Placental pericyte (primary cell): ENCODE results near the gene TYW5. TPM values are rescaled to one million over a fixed set of nuclear protein-coding genes. Genes with fewer than 3 reads are reported as not detected.

ENCODE experiments used
- small RNA-seq: library from RNA; depleted of rRNA; stranded (forward); fragments of <200 nt; gene quantifications from one replicate; pipeline ENCODE3, GENCODE V24; 2012; ENCODE audit warnings: low replicate concordance
- total RNA-seq: library from RNA; depleted of rRNA; stranded (reverse); fragments of >200 nt; gene quantifications from 2 replicates; pipeline ENCODE4 v1.2.3, GENCODE V29; 2012

The TYW5 gene, protein sequence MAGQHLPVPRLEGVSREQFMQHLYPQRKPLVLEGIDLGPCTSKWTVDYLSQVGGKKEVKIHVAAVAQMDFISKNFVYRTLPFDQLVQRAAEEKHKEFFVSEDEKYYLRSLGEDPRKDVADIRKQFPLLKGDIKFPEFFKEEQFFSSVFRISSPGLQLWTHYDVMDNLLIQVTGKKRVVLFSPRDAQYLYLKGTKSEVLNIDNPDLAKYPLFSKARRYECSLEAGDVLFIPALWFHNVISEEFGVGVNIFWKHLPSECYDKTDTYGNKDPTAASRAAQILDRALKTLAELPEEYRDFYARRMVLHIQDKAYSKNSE
- total RNA-seq, result 7.2 and 8.9 TPM in 2 replicates

GRCh38 chr2:199955339-199956061, at the start of gene TYW5, which contains the start of gene MAIP1:
TYW5 (minus strand) TSS chr2:199955491; CDS start chr2:199955470, 21 bp downstream.
MAIP1 (plus strand) TSS chr2:199955582; CDS start chr2:199955799, 217 bp downstream.

GRCh38 chr2:199911052-199911876, 44.0 kb downstream of the TYW5 start, which contains the start of gene C2orf69:
C2orf69 (plus strand) TSS chr2:199911293; CDS start chr2:199911439, 146 bp downstream.

Small RNA genes within 50 kb of the gene (small RNA-seq; reads per million reads assigned to genes)
- gene RN7SL717P, result not detected

Other genes with a start within 250 kb of the TYW5 start
- gene FTCDNL1, start 104.3 kb downstream of the TYW5 start, total RNA-seq, result 0.22 and 0.43 TPM in 2 replicates
- gene C2orf69, start 44.2 kb downstream of the TYW5 start, total RNA-seq, result 3.5 and 20.5 TPM in 2 replicates
- 13.1 and 23.8 TPM in 2 replicates for gene MAIP1, start 91 bp upstream of the TYW5 start, total RNA-seq